ENCODE results near the gene ARHGAP24. TPM values are rescaled to one million over a fixed set of nuclear protein-coding genes. Genes with fewer than 3 reads are reported as not detected.

ARHGAP24 gene
- total and polyA plus RNA-seq, 2 of the 13 experiments (the other 11 are each of a cell fraction or from before 2014, with no cell fraction given) = 0.07 to 0.55 TPM

- ChIA-PET POLR2A (no interaction called here), CTCF (ENCODE audit: low intra/inter-chr PET ratio, low total read pairs) (no interaction called here)
- intact Hi-C loops (cut with micrococcal nuclease; ENCODE audit: unreplicated experiment) = no loop called here
- Histone ChIP-seq H2AFZ (ENCODE audit: low read length) (no peak overlapping the region), H3K4me1 (ENCODE audit: insufficient read depth, low read length) (no peaks in the 10 kb centered on the region), H3K4me2 (ENCODE audit: low read depth, low read length) (no peak overlapping the region), H4K20me1 (ENCODE audit: insufficient read depth, low read length) (no peaks in the 10 kb centered on the region), H3K4me3 (replicated peaks in 1 of 3; ENCODE audit: insufficient read depth in 1 of 3, low read depth in 2 of 3, low read length in 3 of 3) (no peak overlapping the region), H3K9me3 (ENCODE audit: low read length) (no peaks in the 10 kb centered on the region), H3K9ac (ENCODE audit: insufficient read depth, low read depth, low read length) (no peak overlapping the region), H3K27ac (ENCODE audit: extremely low read length, insufficient read depth, low read length) (no peak overlapping the region), H3K79me2 (ENCODE audit: insufficient read depth, low read length) (no peaks in the 10 kb centered on the region), H3K27me3 (ENCODE audit: control insufficient read depth in 1 of 2, insufficient read depth in 2 of 2, low read length in 2 of 2) (no peaks in the 10 kb centered on the region), H3K36me3 (replicated peaks in 1 of 2; ENCODE audit: control insufficient read depth in 1 of 2, insufficient read depth in 2 of 2, low read length in 2 of 2) (no peaks in the 10 kb centered on the region)
- 30% methylated on average over 6 of the region's 6 CpGs for WGBS (ENCODE audit: low lambda C conversion rate)
- FAIRE-seq (no peak), ATAC-seq (no peak), DNase-seq (ENCODE audit: low spot score) (no peak)
- TF ChIP-seq, protein P1, sequence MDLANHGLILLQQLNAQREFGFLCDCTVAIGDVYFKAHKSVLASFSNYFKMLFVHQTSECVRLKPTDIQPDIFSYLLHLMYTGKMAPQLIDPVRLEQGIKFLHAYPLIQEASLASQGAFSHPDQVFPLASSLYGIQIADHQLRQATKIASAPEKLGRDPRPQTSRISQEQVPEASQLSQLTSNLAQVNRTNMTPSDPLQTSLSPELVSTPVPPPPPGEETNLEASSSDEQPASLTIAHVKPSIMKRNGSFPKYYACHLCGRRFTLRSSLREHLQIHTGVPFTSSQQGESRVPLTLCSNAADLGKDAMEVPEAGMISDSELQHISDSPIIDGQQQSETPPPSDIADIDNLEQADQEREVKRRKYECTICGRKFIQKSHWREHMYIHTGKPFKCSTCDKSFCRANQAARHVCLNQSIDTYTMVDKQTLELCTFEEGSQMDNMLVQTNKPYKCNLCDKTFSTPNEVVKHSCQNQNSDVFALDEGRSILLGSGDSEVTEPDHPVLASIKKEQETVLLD (CRISPR knock-in tag; IDR thresholded peaks at IDR 0.05; ENCODE audit: low read depth) = no peak
- in situ Hi-C loops (cut with HindIII; ENCODE audit: extremely low pct_ligation_motif_present, low pct_unique_long_range_greater_than_20kb) = no loop called here
- BruUV-seq (replicated peaks) = no TSS peak
Measured at GRCh38 chr4:85658766-85659439, 184.0 kb downstream of the ARHGAP24 start.

DNA sequence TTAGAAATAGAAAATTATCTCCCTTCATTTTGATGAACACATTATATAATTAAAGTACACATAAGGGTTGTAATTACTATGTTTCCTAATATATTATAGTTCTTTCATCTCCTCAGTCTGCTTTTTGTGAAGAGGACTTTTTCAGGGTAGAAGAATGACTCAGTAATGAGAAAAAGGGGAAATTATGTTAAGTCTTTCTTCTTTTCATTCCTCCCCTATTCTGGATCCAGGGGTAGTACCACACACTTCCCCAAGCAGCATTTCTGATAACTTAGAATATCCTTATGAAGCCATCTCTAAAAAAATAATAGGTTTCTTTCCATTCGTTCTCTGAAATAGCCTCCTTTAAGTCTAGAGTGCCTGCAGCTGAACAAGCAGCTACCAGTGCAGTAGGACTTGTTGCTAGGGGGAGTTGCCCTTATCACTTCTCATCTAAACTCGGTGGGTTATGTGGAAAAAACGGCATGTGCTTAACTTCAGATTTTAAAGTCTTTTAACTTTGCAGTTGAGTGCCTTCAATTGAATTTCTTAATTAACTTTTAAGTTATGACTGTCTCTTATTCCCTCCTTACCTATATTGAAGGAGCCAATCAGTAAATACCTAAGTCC, 184.8 kb downstream of the ARHGAP24 start:
- 9% methylated on average over 3 of the region's 3 CpGs for WGBS (ENCODE audit: low lambda C conversion rate)
- no peaks in the 10 kb centered on the region for H3K79me2 ChIP-seq (ENCODE audit: insufficient read depth, low read length)
- in situ Hi-C loops (cut with HindIII; ENCODE audit: extremely low pct_ligation_motif_present, low pct_unique_long_range_greater_than_20kb) = no loop called here
- no peak overlapping the region for H2AFZ ChIP-seq (ENCODE audit: low read length)
- ChIA-PET POLR2A (no interaction called here), CTCF (ENCODE audit: low intra/inter-chr PET ratio, low total read pairs) (no interaction called here)
- no peak overlapping the region for H3K4me3 ChIP-seq (replicated peaks in 1 of 3; ENCODE audit: insufficient read depth in 1 of 3, low read depth in 2 of 3, low read length in 3 of 3)
- ATAC-seq (no peak), DNase-seq (ENCODE audit: low spot score) (no peak), FAIRE-seq (no peak)
- H3K9ac ChIP-seq (ENCODE audit: insufficient read depth, low read depth, low read length) = no peak overlapping the region
- intact Hi-C loops (cut with micrococcal nuclease; ENCODE audit: unreplicated experiment) = no loop called here
- H3K36me3 ChIP-seq (replicated peaks in 1 of 2; ENCODE audit: control insufficient read depth in 1 of 2, insufficient read depth in 2 of 2, low read length in 2 of 2) = no peaks in the 10 kb centered on the region
- H3K4me2 ChIP-seq (ENCODE audit: low read depth, low read length) = no peak overlapping the region
- no peak overlapping the region for H3K27ac ChIP-seq (ENCODE audit: extremely low read length, insufficient read depth, low read length)
- no peaks in the 10 kb centered on the region for H4K20me1 ChIP-seq (ENCODE audit: insufficient read depth, low read length)
- H3K27me3 ChIP-seq (ENCODE audit: control insufficient read depth in 1 of 2, insufficient read depth in 2 of 2, low read length in 2 of 2) = no peaks in the 10 kb centered on the region
- no peaks in the 10 kb centered on the region for H3K9me3 ChIP-seq (ENCODE audit: low read length)
- BruUV-seq (replicated peaks) = no TSS peak
- no peaks in the 10 kb centered on the region for H3K4me1 ChIP-seq (ENCODE audit: insufficient read depth, low read length)
- TF ChIP-seq RFXANK (CRISPR knock-in tag; IDR thresholded peaks at IDR 0.05) (no peak), RFX5 (IDR thresholded peaks at IDR 0.05; ENCODE audit: low read depth, low read length) (no peak), TSC22D2 (CRISPR knock-in tag; IDR thresholded peaks at IDR 0.05; ENCODE audit: borderline replicate concordance) (no peak), PATZ1 (CRISPR knock-in tag; IDR thresholded peaks at IDR 0.05) (no peak)
- TF ChIP-seq, protein P2, sequence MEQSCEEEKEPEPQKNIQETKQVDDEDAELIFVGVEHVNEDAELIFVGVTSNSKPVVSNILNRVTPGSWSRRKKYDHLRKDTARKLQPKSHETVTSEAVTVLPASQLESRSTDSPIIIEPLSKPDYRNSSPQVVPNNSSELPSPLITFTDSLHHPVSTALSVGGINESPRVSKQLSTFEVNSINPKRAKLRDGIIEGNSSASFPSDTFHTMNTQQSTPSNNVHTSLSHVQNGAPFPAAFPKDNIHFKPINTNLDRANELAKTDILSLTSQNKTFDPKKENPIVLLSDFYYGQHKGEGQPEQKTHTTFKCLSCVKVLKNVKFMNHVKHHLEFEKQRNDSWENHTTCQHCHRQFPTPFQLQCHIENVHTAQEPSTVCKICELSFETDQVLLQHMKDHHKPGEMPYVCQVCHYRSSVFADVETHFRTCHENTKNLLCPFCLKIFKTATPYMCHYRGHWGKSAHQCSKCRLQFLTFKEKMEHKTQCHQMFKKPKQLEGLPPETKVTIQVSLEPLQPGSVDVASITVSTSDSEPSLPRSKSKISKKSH (CRISPR knock-in tag; IDR thresholded peaks at IDR 0.05; ENCODE audit: borderline replicate concordance) = no peak
- TF ChIP-seq, protein P3, sequence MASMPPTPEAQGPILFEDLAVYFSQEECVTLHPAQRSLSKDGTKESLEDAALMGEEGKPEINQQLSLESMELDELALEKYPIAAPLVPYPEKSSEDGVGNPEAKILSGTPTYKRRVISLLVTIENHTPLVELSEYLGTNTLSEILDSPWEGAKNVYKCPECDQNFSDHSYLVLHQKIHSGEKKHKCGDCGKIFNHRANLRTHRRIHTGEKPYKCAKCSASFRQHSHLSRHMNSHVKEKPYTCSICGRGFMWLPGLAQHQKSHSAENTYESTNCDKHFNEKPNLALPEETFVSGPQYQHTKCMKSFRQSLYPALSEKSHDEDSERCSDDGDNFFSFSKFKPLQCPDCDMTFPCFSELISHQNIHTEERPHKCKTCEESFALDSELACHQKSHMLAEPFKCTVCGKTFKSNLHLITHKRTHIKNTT (CRISPR knock-in tag; IDR thresholded peaks at IDR 0.05) = no peak
- TF ChIP-seq, protein P4, sequence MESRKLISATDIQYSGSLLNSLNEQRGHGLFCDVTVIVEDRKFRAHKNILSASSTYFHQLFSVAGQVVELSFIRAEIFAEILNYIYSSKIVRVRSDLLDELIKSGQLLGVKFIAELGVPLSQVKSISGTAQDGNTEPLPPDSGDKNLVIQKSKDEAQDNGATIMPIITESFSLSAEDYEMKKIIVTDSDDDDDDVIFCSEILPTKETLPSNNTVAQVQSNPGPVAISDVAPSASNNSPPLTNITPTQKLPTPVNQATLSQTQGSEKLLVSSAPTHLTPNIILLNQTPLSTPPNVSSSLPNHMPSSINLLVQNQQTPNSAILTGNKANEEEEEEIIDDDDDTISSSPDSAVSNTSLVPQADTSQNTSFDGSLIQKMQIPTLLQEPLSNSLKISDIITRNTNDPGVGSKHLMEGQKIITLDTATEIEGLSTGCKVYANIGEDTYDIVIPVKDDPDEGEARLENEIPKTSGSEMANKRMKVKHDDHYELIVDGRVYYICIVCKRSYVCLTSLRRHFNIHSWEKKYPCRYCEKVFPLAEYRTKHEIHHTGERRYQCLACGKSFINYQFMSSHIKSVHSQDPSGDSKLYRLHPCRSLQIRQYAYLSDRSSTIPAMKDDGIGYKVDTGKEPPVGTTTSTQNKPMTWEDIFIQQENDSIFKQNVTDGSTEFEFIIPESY (CRISPR knock-in tag; IDR thresholded peaks at IDR 0.05) = no peak

All from HepG2 (cell line).